SK-N-MC (cell line): ENCODE measurements around the gene RHBDD1.

Experiments
- EZH2 ChIP-seq: fragments of 200-600 bp; sonication (generic); IDR thresholded peaks from one replicate; pipeline ENCODE4 v1.6.1; 2017; ENCODE audit warnings: antibody characterized with exemption
- FOXP2 ChIP-seq: optimal IDR thresholded peaks from 2 replicates; pipeline ENCODE3; 2011; ENCODE audit warnings: mild to moderate bottlenecking, moderate library complexity; ENCODE audit not compliant: insufficient read depth; ENCODE audit errors: extremely low read length, control extremely low read depth
- POLR2AphosphoS5 ChIP-seq: IDR thresholded peaks from 2 replicates; pipeline ENCODE4 v1.6.1; 2012; ENCODE audit warnings: mild to moderate bottlenecking, low read depth, low read length, borderline replicate concordance

DNA sequence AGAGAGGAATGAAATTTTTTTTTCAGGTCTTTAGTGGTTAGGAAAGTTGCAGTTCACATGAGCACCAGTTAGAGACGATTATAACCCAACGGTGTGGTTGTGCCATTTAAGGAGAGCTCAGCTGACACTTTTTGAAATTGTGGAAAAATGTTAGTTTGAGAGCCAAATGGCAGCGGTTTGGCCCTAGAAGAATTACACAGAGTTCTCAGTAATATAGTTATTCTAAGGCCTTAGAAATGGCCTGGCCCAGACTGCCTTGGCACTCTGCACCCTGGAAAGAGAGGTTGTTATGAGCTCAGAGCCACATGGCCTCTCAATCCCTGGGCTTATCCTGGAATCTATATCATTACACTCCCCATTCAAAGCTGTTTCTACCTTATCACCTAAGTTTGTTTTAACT, 117.4 kb downstream of the RHBDD1 start:
- TF ChIP-seq EZH2 = no peak
- no peak for TF ChIP-seq POLR2AphosphoS5
- no peak for TF ChIP-seq FOXP2
